DMS153 treated with DMSO at 0.1 percent for 48 hours (cell line): Measurements from ENCODE around the gene MCRIP2.

Source experiments
- DNase-seq: peaks from one replicate; lab custom pipeline; 2025; ENCODE audit not compliant: unreplicated experiment; lab: John Stamatoyannopoulos, UW

Gene MCRIP2

GRCh38 chr16:616733-617586 is 24.7 kb upstream of the MCRIP2 start:
- DNase-seq: peak; percentile 80

- DNase-seq: no peak
Observed at GRCh38 chr16:617855-618254, 23.8 kb upstream of the MCRIP2 start.

- no peak for DNase-seq
Observed at GRCh38 chr16:619476-620100, 22.0 kb upstream of the MCRIP2 start.

- DNase-seq: no peak
Observed at GRCh38 chr16:620700-621525, 20.7 kb upstream of the MCRIP2 start.

- peak; percentile 34 for DNase-seq
Observed at GRCh38 chr16:621526-622105, 20.0 kb upstream of the MCRIP2 start.

GRCh38 chr16:622920-623280 is 18.7 kb upstream of the MCRIP2 start:
- DNase-seq: no peak

- DNase-seq: no peak
Observed at GRCh38 chr16:624526-625070, 17.0 kb upstream of the MCRIP2 start.

- DNase-seq: no peak
Observed at GRCh38 chr16:625117-625976, 16.3 kb upstream of the MCRIP2 start.

- no peak for DNase-seq
Observed at GRCh38 chr16:625977-626765, 15.5 kb upstream of the MCRIP2 start.

GRCh38 chr16:626787-627453 is 14.7 kb upstream of the MCRIP2 start:
- no peak for DNase-seq

- DNase-seq: peak; percentile 67
Observed at GRCh38 chr16:627454-628239, 14.0 kb upstream of the MCRIP2 start.

- no peak for DNase-seq
Observed at GRCh38 chr16:628321-629061, 13.1 kb upstream of the MCRIP2 start.

GRCh38 chr16:629185-629832 is 12.3 kb upstream of the MCRIP2 start:
- no peak for DNase-seq

GRCh38 chr16:629833-630248 is 11.8 kb upstream of the MCRIP2 start:
- DNase-seq: no peak

- DNase-seq: no peak
Observed at GRCh38 chr16:630249-630814, 11.3 kb upstream of the MCRIP2 start.

GRCh38 chr16:630815-631405 is 10.7 kb upstream of the MCRIP2 start, which contains the start of gene WFIKKN1:
WFIKKN1 (plus strand) TSS chr16:630985; CDS start chr16:631254, 269 bp downstream.
- no peak for DNase-seq
